ENCODE data around the gene PSMC4.

PSMC4 gene

DNA sequence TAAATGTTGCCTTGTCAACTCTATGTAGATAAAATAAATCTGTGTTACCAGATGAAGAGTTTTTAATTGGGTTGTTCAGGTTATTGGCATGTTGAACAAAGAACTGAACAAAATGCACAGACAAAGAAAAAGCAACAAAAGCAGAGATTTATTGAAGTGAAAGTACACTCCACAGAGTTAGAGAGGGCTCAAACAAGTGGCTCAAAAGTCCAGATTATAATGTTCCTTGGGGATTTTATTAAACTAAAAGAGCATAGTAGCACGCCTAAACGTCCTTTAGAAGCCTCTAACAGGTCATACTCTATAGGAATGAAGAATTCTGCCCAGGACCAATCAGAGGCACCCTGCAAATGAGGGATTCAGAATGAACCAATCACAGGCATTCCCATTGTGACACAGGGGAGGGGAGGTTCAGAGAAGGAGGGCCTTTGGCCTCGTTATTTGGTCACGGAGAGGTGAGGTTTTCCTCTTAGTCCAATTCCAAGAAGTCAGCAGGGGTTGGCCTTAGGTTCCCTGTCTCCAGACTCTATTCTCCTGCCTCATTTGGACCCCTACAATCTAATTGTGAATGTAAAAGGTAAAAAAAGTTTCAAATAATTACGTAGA, 12.8 kb downstream of the PSMC4 start:
- TF ChIP-seq CTCF (IDR thresholded peaks at IDR 0.05; ENCODE audit: borderline replicate concordance, insufficient read depth, low read depth, low read length), result no peak
- no peak overlapping the region for H3K4me3 ChIP-seq (ENCODE audit: low read depth, low read length)

DNA sequence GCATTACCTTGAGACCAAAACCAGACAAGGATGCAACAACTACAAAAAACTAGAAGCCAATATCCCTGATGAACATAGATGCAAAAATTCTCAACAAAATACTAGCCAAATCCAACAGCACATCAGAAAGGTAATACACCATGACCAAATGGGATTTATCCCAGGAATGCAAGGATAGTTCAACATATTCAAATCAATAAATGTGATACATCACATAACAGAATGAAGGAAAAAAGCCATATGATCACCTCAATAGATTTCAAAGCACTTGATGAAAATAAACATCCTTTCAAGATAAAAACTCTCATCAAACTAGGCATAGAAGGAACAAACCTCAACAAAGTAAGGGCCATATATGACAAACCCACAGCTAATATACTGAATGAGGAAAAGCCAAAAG, 15.7 kb downstream of the PSMC4 start:
- H3K4me3 ChIP-seq (ENCODE audit: low read depth, low read length), result no peak overlapping the region
- no peak for TF ChIP-seq CTCF (IDR thresholded peaks at IDR 0.05; ENCODE audit: borderline replicate concordance, insufficient read depth, low read depth, low read length)

- no peak for TF ChIP-seq CTCF (IDR thresholded peaks at IDR 0.05; ENCODE audit: borderline replicate concordance, insufficient read depth, low read depth, low read length)
- no peak overlapping the region for H3K4me3 ChIP-seq (ENCODE audit: low read depth, low read length)
Measured at GRCh38 chr19:39987167-39987566, 16.2 kb downstream of the PSMC4 start.

DNA sequence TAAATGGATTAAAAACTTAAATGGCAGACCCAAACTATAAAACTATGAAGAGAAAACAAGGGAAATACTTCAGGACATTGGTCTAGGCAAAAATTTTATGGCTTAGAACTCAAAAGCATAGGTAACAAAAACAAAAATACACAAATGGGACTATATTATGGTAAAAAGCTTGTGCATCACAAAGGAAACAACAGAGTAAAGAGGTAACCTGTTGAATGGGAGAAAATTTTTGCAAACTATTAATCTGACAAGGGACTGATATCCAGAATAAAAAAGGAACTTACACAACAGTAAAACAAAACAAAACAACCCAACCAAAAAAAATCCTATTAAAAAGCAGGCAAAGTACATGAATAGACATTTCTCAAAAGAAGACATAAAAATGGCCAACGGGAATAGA, 16.6 kb downstream of the PSMC4 start:
- H3K4me3 ChIP-seq (ENCODE audit: low read depth, low read length), result no peak overlapping the region
- TF ChIP-seq CTCF (IDR thresholded peaks at IDR 0.05; ENCODE audit: borderline replicate concordance, insufficient read depth, low read depth, low read length), result no peak

GRCh38 chr19:39993605-39994004, 22.6 kb downstream of the PSMC4 start:
- TF ChIP-seq CTCF (IDR thresholded peaks at IDR 0.05; ENCODE audit: borderline replicate concordance, insufficient read depth, low read depth, low read length), result no peak
- H3K4me3 ChIP-seq (ENCODE audit: low read depth, low read length), result no peak overlapping the region

DNA sequence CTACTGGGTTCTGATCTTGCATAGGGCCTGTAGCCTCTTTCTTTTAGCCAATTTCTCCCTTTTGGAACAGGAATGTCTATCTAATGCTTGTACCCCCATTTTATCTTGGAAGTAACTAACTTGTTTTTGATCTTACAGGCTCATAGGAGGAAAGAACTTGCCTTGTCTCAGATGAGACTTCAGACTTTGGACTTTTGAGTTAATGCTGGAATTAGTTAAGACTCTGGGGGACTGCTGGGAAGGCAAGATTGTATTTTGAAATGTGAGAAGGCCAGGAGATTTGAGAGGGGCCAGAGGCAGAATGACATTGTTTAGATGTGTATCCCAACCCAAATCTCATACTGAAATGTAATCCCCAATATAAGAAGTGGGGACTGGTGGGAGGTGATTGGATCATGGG, 23.4 kb downstream of the PSMC4 start:
- H3K4me3 ChIP-seq (ENCODE audit: low read depth, low read length), result no peak overlapping the region
- no peak for TF ChIP-seq CTCF (IDR thresholded peaks at IDR 0.05; ENCODE audit: borderline replicate concordance, insufficient read depth, low read depth, low read length)

- no peak for TF ChIP-seq CTCF (IDR thresholded peaks at IDR 0.05; ENCODE audit: borderline replicate concordance, insufficient read depth, low read depth, low read length)
- H3K4me3 ChIP-seq (ENCODE audit: low read depth, low read length), result peak overlapping the region; percentile 61
Measured at GRCh38 chr19:39995794-39996193, 24.8 kb downstream of the PSMC4 start.
